Kidney glomerular epithelial cell (primary cell): ENCODE data around the gene FA2H.
"Not testable (repeated sequence)": the region's sequence is repeated elsewhere in the genome, so short reads cannot be mapped to it uniquely, and the experiment has no call there.

Experiments
- DNase-seq: peaks from one replicate; lab custom pipeline; 2025; lab: John Stamatoyannopoulos, UW

Gene FA2H

GRCh38 chr16:74769586-74770190, 4.9 kb downstream of the FA2H start:
- no peak for DNase-seq

- DNase-seq, result no peak
Observed at GRCh38 chr16:74768239-74768638, 6.4 kb downstream of the FA2H start.

GRCh38 chr16:74767749-74768148, 6.9 kb downstream of the FA2H start:
- DNase-seq, result no peak

- DNase-seq, result no peak
Observed at GRCh38 chr16:74766729-74767128, 7.9 kb downstream of the FA2H start.

- DNase-seq, result not testable (repeated sequence)
Observed at GRCh38 chr16:74764184-74764583, 10.4 kb downstream of the FA2H start.

GRCh38 chr16:74761665-74762064, 13.0 kb downstream of the FA2H start:
- DNase-seq, result no peak

GRCh38 chr16:74760007-74760767, 14.4 kb downstream of the FA2H start:
- DNase-seq, result peak; percentile 41

- DNase-seq, result no peak
Observed at GRCh38 chr16:74759564-74759963, 15.1 kb downstream of the FA2H start.

- DNase-seq, result no peak
Observed at GRCh38 chr16:74758801-74759200, 15.8 kb downstream of the FA2H start.

GRCh38 chr16:74757349-74757748, 17.3 kb downstream of the FA2H start:
- no peak for DNase-seq

- DNase-seq, result no peak
Observed at GRCh38 chr16:74756203-74756602, 18.4 kb downstream of the FA2H start.

- no peak for DNase-seq
Observed at GRCh38 chr16:74753180-74753579, 21.4 kb downstream of the FA2H start.

GRCh38 chr16:74752756-74753155, 21.9 kb downstream of the FA2H start:
- no peak for DNase-seq

GRCh38 chr16:74752258-74752657, 22.4 kb downstream of the FA2H start:
- no peak for DNase-seq

- DNase-seq, result no peak
Observed at GRCh38 chr16:74751658-74752057, 23.0 kb downstream of the FA2H start.

- DNase-seq, result no peak
Observed at GRCh38 chr16:74749291-74750055, 25.1 kb downstream of the FA2H start.

GRCh38 chr16:74748616-74749026, 26.0 kb downstream of the FA2H start:
- no peak for DNase-seq

GRCh38 chr16:74747716-74748615, 26.7 kb downstream of the FA2H start:
- no peak for DNase-seq

- DNase-seq, result no peak
Observed at GRCh38 chr16:74745926-74746325, 28.7 kb downstream of the FA2H start.

GRCh38 chr16:74745109-74745615, 29.5 kb downstream of the FA2H start:
- no peak for DNase-seq

GRCh38 chr16:74744566-74744965, 30.1 kb downstream of the FA2H start:
- DNase-seq, result no peak
